HG03135 (cell line): Measurements from ENCODE around the gene TBC1D14.

ENCODE experiments used
- ATAC-seq: cut with Tn5 transposase; IDR thresholded peaks from one replicate; pipeline ENCODE4 v1.9.1; 2021; ENCODE audit warnings: mild to moderate bottlenecking, moderate library complexity; ENCODE audit not compliant: unreplicated experiment

Gene TBC1D14

DNA sequence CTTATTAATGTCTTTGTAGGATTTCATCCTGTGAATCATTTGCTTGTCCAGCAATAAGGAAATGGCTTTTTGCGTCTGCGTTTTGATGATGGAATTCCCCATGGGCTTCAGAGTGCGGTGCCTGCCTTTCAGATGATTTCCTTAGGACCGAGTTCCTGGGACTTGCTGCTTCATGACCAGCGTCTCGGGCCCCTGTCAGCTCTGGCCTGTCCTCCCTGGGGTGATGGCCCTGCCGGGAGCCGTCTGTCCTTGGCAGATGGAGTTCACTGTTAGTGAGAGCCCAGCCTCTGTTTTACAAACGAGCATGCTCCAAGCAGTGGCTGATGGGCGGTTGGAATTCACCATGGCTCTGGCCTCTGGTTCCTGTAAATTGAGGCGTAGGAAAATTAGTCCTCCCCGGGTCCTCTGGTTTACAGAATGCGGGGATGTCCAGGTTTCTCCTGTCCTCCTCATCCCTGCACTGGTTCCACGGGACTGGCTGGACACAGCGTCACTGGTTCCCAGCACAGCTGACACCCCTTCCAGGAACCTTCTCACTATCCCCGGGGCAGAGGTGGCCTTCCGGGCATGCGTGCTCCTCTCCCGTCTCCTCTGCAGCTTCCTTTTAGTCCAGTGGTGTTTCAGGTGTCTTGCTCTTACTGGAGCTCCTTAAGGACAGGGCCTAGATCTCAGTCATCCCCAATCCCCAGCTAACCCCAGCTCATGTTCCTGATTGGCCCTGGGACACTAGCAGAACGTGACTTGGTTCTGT, 34.9 kb downstream of the TBC1D14 start:
- no peak for ATAC-seq

DNA sequence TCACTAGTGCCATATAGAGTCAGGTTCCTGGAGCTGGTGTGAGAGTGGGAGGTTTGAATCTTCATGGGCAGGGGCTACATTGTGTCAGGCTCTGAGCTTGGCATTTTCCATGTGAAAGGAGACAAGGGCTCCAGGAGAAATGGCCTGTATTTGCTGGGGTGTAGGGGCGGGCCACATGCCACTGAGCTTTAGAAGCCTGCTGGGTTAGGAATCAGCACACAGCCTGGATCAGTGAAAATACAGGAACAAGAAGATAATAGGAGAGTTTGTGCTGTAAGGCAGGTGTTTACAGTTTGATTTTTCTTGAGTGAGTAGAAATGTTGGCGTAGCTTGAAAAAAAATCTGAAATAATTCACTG, 35.4 kb downstream of the TBC1D14 start:
- no peak for ATAC-seq

DNA sequence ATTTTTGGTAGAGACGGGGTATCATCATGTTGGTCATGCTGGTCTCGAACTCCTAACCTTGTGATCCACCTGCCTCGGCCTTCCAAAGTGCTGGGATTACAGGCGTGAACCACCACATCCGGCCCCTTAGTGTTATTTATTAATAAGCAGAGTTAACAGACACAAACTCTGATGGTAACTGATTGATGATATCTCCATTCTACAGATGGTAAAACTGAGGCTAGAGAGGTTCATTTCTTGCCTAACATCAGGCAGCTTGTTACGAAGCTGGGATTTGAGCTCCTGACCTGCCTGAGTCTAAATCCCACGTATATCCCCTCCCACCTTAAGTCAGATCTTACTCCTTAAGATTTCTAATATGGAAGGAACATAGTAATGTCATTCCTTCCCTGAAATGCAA, 36.9 kb downstream of the TBC1D14 start:
- no peak for ATAC-seq

DNA sequence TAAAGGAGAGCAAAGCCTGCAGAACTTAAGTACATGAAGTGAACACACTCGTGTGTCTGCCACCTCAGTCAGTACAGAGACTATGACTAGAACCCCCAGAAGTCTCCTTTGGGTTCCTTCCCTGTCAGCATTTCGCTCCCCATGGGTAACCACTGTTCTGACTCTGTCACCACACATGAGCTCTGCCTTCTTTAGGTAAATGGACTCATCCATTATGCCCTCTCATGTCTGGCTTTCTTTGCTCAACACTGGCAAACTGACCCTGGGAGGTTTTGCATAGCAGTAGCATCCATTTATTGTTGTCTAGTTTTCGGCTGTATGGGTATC, 38.5 kb downstream of the TBC1D14 start:
- no peak for ATAC-seq

DNA sequence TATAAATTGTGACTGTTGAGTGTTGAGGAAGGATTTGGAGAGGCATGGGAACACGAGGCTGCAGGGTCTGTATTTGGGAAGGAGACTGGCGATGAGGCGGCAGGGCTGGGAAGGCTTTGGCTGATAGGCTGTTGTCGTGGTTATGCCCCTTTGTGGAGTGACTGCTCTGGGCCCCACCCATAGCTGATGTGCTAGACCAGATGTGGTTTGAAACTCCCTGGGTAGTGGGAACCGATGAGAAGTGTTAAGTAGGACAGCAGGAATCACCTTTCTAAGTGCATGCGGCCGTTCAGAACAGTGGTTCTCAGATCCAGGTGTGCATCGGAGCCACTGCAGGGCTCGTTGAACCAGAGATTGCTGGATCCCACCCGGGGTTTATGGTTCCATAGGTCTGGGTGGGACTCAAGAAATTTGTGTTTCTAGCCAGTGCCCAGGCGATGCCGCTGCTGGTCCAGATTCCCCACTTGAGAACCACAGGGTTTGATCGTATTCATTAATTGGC, 42.3 kb downstream of the TBC1D14 start:
- ATAC-seq: no peak

DNA sequence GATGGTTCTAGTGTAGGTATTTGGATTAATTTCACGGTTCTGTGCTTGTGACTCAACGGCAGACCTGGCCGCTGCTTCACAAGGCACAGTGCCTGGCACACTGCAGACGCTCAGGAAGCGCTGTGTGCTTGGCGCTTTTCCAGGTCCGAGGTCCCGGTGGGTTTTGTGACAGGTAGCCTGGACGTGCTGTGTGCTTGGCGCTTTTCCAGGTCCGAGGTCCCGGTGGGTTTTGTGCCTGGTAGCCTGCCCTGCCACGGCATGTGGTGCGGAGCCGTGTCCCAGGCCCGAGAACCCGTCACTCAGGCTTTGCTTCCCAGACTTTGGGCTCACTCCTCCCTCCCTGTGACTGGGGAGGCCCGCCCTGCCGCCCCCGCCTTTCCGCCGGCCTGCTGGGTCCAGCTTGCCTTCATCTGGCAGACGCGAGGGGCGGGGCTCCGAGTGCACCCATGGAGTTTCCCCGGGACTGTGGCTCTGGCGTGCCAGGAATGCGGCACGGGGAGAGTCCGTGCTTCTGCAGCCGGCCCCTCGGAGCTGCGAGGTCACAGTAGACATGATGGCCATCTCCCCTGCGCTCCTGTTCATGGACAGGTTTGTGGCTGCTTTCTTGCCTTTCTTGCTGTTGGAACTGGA, 44.2 kb downstream of the TBC1D14 start:
- ATAC-seq: no peak

DNA sequence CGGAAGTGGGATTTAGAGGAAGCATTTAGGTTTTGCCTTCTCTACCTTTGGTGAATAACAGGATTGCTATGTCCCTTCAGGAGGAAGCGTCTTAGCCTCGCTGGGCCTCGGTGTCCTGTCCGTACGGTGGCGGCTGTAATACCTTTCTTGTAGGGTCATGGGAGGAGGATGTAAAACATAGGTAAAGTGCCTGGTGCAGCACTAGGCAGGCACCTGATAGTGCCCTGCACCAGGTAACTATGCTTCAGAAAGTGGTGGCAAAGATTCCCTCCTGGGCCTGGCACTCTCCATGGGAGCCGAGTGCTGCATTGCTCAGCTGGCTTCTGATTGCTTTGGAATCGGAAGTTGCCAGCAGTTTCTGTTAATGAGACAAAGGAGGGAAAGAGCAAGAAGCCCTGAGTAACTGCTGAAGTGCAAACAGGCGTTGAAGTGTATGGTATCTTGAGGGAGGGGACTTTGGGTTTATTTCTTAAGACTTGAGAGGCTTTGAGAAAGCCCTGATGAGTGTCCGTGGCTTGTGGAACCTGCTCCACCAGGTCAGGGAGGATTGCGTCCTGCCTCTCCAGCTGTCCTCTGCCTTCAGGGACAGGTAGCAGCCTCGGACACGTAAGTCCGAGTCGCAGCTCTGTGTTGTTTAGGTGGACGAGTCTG, 45.8 kb downstream of the TBC1D14 start:
- ATAC-seq: no peak

DNA sequence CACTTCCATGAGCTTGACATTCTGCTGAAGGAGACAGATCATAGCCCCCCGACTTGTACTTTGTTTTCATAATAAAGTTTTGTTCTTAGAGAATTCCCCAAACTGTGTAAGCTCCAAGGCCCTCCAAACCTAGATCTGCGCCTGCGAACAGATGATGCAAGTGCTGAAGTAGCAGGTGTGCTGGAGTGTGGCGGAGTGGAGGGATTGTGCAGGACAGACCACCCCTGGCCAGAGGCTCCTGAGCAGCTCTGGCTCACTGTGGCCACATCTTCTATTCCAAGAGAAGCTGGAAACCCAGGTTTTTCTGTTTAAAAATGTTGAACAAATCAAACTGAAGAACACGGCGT, 46.4 kb downstream of the TBC1D14 start:
- no peak for ATAC-seq

DNA sequence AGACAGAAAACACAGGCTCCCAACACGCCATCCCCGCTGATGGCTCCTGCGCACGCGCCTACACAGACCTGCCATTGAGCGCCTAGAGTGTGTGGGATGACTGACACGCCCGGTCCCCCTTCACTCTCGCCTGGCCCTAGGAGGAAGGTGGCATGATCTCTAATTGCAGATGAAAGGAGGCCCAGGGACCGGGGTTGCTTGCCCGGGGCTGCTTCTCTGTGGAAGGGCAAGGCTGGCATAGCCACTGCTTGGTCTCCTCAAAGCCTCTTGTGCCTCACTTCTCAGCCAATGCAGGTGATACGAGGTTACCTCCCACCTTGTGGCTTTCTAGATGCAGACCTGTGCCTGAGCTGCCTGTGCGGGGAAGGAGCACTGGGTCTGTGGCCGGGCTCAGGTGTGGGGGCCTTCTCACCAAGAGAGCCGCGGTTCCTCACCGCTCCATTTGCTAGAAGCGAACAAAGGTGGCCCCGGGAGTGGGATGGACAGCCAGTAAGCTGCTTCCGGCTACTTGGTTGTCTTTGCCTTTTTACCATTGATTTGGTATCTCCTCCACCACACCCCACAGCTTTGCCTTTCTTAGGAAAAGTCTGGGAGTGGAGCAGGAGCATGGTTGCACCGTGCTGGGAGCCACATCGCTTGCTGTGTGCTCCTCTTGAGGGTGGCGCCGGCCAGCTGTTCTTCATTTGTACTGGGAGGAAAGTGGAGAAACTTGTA, 47.0 kb downstream of the TBC1D14 start:
- ATAC-seq: no peak

DNA sequence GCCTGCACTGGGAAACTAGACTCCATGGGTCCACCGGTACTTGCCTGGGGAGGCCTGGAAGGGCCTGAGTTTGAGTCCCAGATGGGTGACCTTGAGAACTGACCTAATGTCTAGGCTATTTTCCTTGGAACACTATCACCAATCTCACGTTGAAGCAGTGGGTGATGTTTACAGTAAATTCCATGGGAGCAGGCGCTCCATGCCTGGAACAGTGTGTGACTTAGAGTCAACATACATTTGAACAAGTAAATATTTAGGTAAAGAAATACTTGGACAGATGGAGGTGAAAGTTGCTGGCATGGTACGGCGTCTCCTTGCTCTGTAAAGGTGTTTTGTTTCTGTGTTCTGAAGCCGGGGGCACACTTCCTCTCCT, 47.5 kb downstream of the TBC1D14 start:
- ATAC-seq: no peak

DNA sequence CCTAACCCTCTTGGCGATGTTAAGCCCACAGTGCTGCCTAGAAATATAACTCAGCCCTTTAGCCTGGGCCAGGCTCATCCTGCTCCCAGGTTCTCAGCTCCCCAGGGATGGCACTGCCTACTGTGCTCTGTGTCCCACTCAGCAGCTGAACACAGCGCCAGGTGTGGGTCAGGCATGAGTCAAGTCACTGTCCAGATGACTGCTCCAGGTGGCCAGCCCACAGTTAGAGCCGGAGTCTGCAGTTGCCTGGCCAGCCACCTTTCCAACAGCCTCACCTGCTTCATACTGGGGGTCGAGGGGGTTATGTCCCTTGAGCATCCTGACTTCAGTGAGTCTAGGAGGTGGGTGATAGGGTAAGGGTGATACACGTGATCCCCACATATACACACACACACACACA, 48.4 kb downstream of the TBC1D14 start:
- no peak for ATAC-seq

DNA sequence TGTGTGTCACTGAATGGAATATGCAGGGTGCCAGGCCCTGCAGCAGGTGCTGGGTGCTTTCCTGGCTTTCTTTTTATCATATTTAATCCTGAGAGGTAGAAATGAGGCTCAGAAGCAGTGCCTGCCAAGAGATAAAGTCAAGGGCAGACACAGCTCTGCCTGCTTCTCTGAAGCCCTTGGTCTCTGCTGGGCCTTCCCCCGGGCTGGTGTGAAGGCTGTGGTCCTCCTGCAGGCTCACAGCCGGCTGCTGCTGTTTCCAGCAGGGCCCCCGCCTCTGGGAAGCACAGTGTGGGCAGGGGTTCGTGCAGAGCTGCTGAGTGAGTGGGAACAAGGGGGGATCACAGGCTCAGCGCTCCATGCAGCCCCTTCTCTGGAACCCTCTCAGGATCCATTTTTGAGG, 49.6 kb downstream of the TBC1D14 start:
- ATAC-seq: no peak

DNA sequence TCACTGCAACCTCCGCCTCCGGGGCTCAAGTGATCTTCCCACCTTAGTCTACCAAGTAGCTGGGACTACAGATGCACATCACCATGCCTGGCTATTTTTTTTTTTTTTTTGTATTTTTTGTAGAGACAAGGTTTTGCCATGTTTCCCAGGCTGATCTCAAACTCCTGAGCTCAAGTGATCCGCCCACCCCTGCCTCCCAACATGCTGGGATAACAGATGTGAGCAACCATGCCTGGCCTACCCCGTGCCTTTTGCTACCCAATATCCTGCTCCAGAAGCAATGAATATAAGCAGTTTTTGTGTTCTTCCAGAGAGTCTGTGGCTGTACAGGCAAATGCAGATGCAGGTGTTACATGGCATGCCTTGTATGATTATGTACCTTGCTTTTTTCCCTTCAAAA, 50.5 kb downstream of the TBC1D14 start:
- no peak for ATAC-seq

DNA sequence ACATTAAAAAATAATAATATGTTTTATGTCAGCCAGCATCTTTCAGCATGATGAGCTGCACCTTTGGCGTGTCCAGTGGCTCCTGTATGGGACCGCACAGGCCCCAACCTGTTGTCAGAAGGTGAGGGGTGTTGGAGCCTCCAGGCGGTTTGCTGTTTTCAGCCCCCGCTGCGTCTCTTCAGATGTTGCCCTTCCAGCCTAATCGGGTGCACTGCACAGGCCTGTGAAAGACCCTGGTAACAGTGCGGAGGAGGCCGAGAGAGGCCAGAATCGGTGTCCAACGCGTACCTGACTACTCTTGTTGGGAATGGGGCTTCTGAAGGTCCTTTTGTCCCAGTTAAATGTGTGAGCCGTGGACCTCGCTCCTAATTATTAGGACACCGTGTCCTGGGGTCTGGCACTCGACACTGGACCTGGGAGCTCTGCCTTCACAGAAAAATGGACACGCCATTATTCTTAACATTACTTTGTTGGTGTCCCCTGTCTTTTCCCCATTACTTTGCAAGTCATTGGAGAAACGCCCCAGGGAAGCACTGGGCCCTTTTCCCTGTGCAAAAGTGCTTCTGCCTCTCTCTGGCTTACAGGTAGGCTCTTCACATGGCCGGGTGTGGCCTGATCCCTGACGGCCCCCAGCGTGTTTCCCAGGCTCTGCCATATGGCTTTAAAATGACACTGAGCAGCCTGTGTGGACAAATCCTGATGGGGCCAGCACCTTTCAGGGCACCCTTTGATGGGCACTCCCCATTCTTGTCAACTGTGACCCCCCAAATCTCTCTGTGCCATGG, 51.2 kb downstream of the TBC1D14 start:
- no peak for ATAC-seq

DNA sequence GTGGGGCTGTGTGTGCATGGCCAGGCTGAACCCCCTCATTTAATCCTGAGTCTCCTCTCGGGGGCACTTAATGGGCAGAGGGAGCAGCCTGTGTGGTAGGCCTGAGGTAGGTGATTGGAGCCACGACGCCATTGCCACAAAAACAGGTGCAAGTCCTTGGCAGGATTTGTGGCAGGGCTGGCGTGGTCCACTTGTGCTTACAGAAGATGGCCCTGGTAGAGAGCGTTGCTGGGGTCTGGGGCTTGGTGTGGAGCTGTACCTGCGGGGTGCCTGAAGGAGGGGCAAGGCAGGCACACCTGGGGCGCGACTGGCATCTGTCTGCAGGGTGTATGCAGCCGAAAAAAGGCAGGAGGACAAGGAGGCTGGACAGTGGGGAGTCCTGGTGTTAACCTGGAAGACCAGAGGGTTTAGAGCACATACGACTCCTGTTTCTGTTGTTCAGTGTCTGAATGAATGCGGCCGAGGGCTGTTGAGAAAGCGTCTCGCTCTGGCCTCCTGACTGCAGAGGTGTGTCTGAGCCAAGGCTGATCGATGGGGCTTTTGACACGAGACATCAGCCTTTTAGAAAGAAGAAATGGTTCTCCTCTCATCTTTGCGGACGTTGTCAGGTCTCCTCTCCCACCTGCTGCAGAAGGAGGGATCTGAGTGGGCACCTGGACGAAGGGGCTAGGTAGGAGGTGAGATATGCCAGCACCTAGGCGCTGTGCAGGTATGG, 52.0 kb downstream of the TBC1D14 start:
- ATAC-seq: no peak

DNA sequence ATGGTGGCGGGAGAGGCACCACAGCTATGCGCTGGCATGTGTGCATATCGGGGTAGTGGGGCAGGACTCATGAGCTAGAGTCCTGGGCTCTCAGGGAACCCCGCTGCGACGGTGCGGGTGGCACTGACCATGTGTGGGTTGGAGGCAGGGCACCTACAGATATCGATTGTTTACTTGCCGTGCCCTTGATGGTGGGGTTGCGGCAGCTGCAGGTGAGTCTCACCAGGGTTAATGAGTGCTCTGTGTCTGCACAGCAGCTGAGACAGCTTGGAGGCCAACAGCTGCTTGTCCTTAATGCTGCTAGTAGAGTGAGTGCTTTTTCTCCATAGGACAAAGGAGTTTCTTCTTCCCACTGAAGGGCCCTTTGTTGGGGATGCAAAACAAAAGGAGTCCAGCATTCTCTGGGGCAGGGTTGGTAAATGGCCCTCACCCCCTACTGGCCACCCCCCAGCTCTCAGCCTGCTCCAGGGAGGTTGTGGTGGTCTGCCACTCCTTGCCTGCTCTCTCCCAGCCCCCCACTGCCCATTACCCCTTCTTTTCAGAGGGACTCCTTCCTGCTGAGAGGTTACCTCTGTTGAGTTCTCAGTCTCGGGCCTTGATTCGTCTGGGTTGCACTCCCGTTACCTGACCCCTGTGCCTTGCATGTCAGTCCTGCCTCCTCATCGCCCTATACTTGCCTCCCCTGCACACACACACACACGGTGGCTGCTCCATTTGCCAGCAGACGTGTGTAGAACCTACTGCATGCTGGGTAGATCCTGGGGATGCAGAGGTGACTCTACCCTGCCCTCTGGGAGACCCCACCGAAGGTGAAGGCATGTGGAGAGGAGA, 52.8 kb downstream of the TBC1D14 start:
- no peak for ATAC-seq

DNA sequence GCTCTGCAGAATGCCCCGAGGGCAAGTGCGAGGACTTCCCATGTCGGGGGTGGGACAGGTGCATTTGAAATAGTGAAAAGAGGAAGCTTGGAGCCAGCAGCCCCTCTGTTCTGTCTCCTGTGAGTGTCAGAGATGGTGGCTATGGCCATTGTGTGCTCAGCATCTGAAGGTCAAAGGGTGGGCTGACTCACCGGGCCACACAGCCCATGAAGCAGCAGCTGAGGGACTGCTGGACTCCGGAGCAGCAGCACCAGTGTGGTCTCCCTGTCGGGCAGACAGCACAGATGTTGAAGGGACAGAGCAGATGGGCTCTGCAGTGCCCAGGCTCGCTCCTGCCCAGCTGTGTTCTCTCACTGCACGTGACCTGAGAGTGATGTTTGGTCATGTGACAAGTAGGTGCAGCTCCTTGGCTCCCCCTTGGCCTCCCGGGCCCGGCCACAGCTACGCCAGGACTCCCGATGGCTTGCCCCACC, 53.5 kb downstream of the TBC1D14 start:
- ATAC-seq: no peak

DNA sequence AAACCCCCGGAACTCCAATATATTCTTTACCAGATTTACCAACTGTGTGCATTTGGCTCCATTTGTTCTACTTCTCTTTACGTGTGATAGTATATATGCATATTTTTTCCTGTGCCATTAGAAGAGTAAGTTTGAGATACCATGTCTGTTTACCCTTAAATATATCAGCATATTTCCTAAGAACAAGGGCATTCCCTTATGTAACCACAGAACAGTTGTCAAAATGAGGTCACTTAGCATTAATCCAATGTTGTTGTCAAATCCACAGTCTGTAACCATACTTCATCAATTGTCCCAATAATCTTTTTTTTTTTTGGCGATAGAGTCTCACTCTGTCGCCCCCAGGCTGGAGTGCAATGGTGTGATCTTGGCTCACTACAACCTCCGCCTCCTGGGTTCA, 55.2 kb downstream of the TBC1D14 start:
- ATAC-seq: no peak

DNA sequence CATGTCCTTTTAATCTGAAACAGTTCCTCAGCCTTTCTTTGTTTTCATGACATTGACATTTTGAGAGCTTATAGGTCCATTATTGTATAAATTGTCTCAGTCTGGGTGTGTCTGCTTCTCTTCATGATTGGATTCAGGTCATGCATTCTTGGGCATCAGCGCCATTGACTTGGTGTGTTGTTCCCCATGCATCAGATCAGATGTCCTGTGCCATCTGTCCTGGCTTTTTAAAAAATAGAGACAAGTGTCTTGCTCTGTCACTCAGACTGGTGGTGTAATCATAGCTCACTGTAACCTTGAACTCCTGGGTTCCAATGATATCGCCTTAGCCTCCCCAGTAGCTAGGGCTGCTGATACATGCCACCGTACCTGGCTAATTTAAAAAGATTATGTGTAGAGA, 55.7 kb downstream of the TBC1D14 start:
- ATAC-seq: no peak
